ENCODE results near the gene BPNT1. TPM values are rescaled to one million over a fixed set of nuclear protein-coding genes. Genes with fewer than 3 reads are reported as not detected.

The BPNT1 gene, protein sequence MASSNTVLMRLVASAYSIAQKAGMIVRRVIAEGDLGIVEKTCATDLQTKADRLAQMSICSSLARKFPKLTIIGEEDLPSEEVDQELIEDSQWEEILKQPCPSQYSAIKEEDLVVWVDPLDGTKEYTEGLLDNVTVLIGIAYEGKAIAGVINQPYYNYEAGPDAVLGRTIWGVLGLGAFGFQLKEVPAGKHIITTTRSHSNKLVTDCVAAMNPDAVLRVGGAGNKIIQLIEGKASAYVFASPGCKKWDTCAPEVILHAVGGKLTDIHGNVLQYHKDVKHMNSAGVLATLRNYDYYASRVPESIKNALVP
- polyA plus RNA-seq (2012; ENCODE audit: insufficient read length, low read depth): 20.7 TPM

DNA sequence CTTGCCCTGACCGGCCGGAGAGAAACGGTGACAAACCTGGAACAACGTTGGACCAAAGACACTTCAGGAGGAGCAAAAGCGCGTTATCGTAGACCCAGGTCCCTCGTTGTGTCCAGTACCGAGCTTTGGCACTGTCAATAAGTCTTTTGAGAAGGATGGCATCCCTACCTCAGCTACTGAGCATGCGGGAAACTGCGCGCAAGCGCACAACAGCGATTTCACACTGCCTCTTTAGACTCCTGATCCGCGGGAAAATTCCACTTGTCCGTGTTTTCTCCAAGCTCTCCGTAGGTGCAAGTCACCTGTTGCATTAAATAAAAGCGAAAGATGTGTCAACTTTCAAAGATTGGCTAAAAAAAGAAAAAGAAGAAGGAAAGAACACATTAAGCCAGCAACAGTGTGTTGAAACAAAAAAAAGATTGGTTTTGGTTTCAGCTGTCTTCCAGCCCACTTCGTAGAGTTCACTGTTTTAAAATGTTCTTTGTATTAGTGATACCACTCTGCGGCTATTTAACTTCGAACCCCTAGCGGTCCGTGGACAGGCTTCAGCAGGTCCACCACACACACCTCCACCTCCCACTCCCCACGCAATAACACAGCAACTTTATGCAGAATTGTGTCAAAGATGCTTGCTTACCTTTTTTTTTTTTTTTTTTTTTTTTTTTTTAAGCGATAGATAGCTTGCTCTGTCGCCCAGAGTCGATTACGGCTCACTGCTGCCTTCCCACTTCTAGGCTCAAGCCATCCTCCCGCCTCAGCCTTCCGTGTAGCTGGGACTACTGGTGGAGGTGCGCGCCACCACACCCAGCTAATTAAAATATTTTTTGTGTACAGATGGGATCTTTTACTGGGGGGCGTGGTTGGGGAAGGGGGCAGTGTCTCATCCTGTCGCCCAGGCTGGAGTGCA, at the start of gene BPNT1:
Gene BPNT1, minus strand, starts transcription at position 139 of the 907 bp plus-strand sequence. CDS start 9,942 bp downstream, outside the sequence.
- TF ChIP-seq, protein P1, sequence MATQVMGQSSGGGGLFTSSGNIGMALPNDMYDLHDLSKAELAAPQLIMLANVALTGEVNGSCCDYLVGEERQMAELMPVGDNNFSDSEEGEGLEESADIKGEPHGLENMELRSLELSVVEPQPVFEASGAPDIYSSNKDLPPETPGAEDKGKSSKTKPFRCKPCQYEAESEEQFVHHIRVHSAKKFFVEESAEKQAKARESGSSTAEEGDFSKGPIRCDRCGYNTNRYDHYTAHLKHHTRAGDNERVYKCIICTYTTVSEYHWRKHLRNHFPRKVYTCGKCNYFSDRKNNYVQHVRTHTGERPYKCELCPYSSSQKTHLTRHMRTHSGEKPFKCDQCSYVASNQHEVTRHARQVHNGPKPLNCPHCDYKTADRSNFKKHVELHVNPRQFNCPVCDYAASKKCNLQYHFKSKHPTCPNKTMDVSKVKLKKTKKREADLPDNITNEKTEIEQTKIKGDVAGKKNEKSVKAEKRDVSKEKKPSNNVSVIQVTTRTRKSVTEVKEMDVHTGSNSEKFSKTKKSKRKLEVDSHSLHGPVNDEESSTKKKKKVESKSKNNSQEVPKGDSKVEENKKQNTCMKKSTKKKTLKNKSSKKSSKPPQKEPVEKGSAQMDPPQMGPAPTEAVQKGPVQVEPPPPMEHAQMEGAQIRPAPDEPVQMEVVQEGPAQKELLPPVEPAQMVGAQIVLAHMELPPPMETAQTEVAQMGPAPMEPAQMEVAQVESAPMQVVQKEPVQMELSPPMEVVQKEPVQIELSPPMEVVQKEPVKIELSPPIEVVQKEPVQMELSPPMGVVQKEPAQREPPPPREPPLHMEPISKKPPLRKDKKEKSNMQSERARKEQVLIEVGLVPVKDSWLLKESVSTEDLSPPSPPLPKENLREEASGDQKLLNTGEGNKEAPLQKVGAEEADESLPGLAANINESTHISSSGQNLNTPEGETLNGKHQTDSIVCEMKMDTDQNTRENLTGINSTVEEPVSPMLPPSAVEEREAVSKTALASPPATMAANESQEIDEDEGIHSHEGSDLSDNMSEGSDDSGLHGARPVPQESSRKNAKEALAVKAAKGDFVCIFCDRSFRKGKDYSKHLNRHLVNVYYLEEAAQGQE (IDR thresholded peaks at IDR 0.05; ENCODE audit: insufficient read depth in 1 of 2, low read depth in 2 of 2, low read length in 2 of 2): no peak
- TF ChIP-seq FOXP2 (optimal IDR thresholded peaks at IDR 0.05; ENCODE audit: borderline replicate concordance, extremely low read depth, extremely low read length, insufficient read depth) (no peak), SIN3A (IDR thresholded peaks at IDR 0.05; ENCODE audit: borderline replicate concordance, insufficient read depth, low read length) (peak; percentile 76; the same call in 1 of the 2 replicates), POLR2AphosphoS5 (IDR thresholded peaks at IDR 0.05; ENCODE audit: low read depth, low read length) (peak; percentile 95), TAF1 (IDR thresholded peaks at IDR 0.05; ENCODE audit: borderline replicate concordance, insufficient read depth, low read length) (peak; percentile 92; the same call in 1 of the 2 replicates)

DNA sequence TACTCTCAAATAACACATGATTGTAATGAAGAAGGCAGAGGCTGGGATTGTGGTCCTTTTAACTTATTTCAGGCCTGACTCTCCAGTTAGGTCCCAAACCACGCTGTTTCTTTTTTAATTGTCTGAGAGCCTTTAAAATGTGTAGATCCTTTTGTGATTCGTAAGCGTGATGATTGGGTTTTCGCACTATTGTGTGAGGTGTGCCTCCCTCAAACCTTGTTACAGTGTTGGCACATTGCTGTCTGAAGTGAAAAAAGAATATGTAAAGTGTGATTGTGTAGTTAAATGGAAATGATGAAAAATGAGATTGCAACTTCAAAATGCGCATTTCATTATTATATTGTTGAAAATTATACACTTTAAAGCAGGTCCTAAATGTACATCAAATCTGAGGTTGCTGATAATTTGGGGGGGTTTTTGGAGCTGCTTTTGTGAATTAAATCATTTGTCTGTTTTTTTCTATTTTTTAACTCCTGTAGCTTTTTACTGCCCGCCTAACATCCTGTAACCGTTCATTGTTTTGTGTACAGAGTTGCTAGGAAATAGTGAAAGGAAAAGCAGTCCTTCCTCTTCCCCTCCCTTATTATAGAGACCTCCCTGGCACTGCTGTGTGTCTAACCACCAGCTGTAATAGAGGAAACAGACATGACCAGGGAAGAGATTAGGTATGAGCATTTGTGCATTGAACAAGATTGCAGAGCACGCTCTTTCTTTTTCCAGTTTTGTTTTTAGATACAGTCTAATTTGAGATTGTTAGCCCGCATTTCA, 47.6 kb upstream of the BPNT1 start:
- TF ChIP-seq POLR2AphosphoS5 (IDR thresholded peaks at IDR 0.05; ENCODE audit: low read depth, low read length): no peak
- TF ChIP-seq SIN3A (IDR thresholded peaks at IDR 0.05; ENCODE audit: borderline replicate concordance, insufficient read depth, low read length): no peak
- no peak for TF ChIP-seq FOXP2 (optimal IDR thresholded peaks at IDR 0.05; ENCODE audit: borderline replicate concordance, extremely low read depth, extremely low read length, insufficient read depth)
- TF ChIP-seq TAF1 (IDR thresholded peaks at IDR 0.05; ENCODE audit: borderline replicate concordance, insufficient read depth, low read length): no peak
- TF ChIP-seq, protein P1 (IDR thresholded peaks at IDR 0.05; ENCODE audit: insufficient read depth in 1 of 2, low read depth in 2 of 2, low read length in 2 of 2): no peak

DNA sequence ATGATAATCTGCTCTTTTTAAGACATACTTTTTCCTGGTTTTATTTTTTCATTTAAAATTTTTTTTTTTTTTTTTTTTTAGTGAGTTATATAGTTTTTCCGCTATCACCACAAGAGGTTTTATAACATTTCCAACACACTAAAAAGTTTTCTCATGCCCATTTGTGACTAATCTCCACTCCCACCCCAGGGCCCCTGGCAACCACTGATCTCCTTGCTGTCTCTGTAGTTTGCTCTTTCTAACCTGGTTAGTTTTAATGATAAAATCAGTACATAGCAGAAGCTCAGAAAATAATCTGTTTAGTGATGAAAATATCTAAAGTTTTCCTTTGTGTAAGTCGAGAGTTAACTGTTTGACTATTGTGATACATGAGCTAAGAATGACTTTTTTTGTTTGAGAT, 46.2 kb upstream of the BPNT1 start:
- TF ChIP-seq POLR2AphosphoS5 (IDR thresholded peaks at IDR 0.05; ENCODE audit: low read depth, low read length) (no peak), SIN3A (IDR thresholded peaks at IDR 0.05; ENCODE audit: borderline replicate concordance, insufficient read depth, low read length) (no peak), TAF1 (IDR thresholded peaks at IDR 0.05; ENCODE audit: borderline replicate concordance, insufficient read depth, low read length) (no peak), FOXP2 (optimal IDR thresholded peaks at IDR 0.05; ENCODE audit: borderline replicate concordance, extremely low read depth, extremely low read length, insufficient read depth) (no peak)
- TF ChIP-seq, protein P1 (IDR thresholded peaks at IDR 0.05; ENCODE audit: insufficient read depth in 1 of 2, low read depth in 2 of 2, low read length in 2 of 2): no peak

DNA sequence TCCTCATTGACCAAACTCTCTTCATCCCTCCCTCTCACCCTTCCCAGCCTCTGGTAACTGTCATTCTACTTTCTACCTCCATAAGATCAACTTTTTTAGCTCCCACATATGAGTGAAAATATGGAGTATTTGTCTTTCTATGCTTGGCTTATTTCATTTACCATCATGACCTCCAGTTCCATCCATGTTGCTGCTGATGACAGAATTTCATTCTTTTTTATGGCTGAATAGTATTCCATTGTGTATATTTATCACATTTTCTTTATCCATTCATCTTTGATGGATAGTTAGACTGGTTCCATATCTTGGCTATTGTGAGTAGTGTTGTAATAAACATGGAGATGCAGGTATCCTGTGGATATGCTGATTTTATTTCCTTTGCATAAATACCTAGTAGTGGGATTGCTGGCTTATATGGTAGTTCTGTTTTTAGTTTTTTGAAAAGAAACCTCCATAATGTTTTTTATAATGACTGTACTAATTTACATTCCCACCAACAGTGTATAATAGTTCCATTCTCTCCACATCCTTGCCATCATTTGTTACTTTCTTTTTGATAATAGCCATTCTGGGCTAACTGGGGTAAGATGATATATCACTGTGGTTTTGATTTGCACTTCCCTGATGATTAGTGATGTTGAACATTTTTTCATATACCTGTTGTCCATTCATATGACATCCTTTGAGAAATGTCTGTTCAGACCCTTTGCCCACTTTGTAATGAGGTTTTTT, 40.1 kb upstream of the BPNT1 start:
- TF ChIP-seq TAF1 (IDR thresholded peaks at IDR 0.05; ENCODE audit: borderline replicate concordance, insufficient read depth, low read length) (no peak), SIN3A (IDR thresholded peaks at IDR 0.05; ENCODE audit: borderline replicate concordance, insufficient read depth, low read length) (no peak)
- TF ChIP-seq, protein P1 (IDR thresholded peaks at IDR 0.05; ENCODE audit: insufficient read depth in 1 of 2, low read depth in 2 of 2, low read length in 2 of 2): no peak
